ENCODE data around the gene SPACA4.

DNA sequence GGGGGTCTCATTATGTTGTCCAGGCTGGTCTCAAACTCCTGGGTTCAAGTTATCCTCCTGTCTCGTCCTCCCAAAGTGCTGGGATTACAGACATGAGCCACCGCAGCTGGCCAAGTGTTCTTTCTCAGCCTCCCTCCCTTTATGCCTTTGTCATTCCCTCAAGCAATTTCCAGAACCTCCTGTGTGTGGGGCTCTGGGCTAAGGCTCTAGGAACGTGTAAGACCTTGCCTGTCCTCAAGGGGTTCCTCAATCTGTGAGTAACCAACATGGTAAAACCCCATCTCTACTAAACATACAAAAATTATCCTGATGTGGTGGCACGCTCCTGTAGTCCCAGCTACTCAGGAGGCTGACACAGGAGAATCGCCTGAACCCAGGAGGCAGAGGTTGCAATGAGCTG is 15.5 kb upstream of the SPACA4 start:
- TF ChIP-seq, protein P1, sequence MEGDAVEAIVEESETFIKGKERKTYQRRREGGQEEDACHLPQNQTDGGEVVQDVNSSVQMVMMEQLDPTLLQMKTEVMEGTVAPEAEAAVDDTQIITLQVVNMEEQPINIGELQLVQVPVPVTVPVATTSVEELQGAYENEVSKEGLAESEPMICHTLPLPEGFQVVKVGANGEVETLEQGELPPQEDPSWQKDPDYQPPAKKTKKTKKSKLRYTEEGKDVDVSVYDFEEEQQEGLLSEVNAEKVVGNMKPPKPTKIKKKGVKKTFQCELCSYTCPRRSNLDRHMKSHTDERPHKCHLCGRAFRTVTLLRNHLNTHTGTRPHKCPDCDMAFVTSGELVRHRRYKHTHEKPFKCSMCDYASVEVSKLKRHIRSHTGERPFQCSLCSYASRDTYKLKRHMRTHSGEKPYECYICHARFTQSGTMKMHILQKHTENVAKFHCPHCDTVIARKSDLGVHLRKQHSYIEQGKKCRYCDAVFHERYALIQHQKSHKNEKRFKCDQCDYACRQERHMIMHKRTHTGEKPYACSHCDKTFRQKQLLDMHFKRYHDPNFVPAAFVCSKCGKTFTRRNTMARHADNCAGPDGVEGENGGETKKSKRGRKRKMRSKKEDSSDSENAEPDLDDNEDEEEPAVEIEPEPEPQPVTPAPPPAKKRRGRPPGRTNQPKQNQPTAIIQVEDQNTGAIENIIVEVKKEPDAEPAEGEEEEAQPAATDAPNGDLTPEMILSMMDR (IDR thresholded peaks at IDR 0.05), result no peak
- TF ChIP-seq SIN3A (IDR thresholded peaks at IDR 0.05; ENCODE audit: borderline replicate concordance, insufficient read depth, low read depth, low read length) (no peak), POLR2AphosphoS5 (IDR thresholded peaks at IDR 0.05; ENCODE audit: low read depth, low read length) (no peak)
- TF ChIP-seq, protein P2, sequence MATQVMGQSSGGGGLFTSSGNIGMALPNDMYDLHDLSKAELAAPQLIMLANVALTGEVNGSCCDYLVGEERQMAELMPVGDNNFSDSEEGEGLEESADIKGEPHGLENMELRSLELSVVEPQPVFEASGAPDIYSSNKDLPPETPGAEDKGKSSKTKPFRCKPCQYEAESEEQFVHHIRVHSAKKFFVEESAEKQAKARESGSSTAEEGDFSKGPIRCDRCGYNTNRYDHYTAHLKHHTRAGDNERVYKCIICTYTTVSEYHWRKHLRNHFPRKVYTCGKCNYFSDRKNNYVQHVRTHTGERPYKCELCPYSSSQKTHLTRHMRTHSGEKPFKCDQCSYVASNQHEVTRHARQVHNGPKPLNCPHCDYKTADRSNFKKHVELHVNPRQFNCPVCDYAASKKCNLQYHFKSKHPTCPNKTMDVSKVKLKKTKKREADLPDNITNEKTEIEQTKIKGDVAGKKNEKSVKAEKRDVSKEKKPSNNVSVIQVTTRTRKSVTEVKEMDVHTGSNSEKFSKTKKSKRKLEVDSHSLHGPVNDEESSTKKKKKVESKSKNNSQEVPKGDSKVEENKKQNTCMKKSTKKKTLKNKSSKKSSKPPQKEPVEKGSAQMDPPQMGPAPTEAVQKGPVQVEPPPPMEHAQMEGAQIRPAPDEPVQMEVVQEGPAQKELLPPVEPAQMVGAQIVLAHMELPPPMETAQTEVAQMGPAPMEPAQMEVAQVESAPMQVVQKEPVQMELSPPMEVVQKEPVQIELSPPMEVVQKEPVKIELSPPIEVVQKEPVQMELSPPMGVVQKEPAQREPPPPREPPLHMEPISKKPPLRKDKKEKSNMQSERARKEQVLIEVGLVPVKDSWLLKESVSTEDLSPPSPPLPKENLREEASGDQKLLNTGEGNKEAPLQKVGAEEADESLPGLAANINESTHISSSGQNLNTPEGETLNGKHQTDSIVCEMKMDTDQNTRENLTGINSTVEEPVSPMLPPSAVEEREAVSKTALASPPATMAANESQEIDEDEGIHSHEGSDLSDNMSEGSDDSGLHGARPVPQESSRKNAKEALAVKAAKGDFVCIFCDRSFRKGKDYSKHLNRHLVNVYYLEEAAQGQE (IDR thresholded peaks at IDR 0.05; ENCODE audit: insufficient read depth in 1 of 2, low read depth in 2 of 2, low read length in 1 of 2), result no peak
